Astrocyte of the cerebellum (primary cell): ENCODE results near the gene CTNNA3.
"Not testable (repeated sequence)": the region's sequence is repeated elsewhere in the genome, so short reads cannot be mapped to it uniquely, and the experiment has no call there.

ENCODE experiments used
- DNase-seq: peaks from one replicate; pipeline ENCODE4 v3.0.0-alpha.2; 2011; ENCODE audit warnings: low read depth
- H3K4me3 ChIP-seq: 2 replicates; pipeline ENCODE4 v1.5.1; 2011; ENCODE audit warnings: mild to moderate bottlenecking, low read depth, low read length, moderate library complexity
- in situ Hi-C: cut with HindIII; loops from 2 replicates; pipeline ENCODE4 v1.10.0; 2017; ENCODE audit warnings: low sequenced_read_pairs
- TF ChIP-seq, protein P1 (sequence below): IDR thresholded peaks from 2 replicates; pipeline ENCODE4 v1.5.1; 2012; ENCODE audit warnings: low read length, low read depth, moderate library complexity, mild to moderate bottlenecking; ENCODE audit errors: missing control alignments

The CTNNA3 gene

DNA sequence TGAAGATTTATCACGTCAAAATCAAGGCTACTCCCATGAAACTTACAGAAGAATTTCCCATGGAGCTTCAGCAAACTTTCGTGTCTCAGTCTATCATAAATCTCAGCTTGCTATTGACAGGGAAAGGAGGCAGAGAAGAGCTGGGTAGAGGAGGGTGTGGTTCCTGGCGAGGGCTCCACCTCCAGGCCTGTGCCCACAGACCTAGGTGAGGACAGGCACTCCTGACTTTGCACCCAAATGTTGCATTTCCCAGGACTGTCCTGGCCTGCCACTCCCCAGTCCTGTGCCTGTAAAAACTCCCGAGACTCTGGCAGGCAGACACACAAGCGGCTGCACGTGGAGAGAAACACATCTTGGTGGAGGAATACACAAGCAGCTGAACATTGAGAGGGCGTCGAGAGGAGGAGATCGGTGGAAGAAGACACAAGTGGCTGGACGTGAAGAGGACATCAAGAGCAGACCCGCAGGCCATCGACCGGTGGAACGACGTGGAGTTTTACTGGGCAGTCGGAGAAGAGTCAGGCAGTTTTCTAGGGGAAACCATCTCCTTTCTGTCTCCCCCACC lies 145.1 kb downstream of the CTNNA3 start:
- TF ChIP-seq, protein P1, sequence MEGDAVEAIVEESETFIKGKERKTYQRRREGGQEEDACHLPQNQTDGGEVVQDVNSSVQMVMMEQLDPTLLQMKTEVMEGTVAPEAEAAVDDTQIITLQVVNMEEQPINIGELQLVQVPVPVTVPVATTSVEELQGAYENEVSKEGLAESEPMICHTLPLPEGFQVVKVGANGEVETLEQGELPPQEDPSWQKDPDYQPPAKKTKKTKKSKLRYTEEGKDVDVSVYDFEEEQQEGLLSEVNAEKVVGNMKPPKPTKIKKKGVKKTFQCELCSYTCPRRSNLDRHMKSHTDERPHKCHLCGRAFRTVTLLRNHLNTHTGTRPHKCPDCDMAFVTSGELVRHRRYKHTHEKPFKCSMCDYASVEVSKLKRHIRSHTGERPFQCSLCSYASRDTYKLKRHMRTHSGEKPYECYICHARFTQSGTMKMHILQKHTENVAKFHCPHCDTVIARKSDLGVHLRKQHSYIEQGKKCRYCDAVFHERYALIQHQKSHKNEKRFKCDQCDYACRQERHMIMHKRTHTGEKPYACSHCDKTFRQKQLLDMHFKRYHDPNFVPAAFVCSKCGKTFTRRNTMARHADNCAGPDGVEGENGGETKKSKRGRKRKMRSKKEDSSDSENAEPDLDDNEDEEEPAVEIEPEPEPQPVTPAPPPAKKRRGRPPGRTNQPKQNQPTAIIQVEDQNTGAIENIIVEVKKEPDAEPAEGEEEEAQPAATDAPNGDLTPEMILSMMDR, result no peak
- DNase-seq, result no peak
- no peak overlapping the region for H3K4me3 ChIP-seq
- in situ Hi-C loops, result no loop called here

DNA sequence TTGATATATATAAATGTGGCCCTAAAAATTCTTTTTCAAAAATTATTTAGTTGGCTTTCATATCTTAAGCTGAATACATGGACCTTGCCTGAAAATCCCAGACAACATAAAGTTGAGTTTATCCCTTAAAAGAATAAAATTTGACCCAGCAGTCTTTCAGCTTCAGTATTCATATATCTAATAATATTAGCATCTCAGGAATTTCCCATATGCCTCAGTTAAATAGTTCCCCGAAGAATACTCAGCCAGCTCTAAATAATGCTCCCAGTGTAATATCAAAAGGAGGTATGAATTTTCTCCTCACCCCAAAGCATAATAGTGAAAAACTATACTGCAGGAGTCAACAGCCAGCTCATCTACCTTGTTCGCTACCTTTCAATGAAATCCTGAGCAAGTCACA lies 145.9 kb downstream of the CTNNA3 start:
- in situ Hi-C loops, result no loop called here
- TF ChIP-seq, protein P1, result no peak
- no peak for DNase-seq
- no peak overlapping the region for H3K4me3 ChIP-seq

DNA sequence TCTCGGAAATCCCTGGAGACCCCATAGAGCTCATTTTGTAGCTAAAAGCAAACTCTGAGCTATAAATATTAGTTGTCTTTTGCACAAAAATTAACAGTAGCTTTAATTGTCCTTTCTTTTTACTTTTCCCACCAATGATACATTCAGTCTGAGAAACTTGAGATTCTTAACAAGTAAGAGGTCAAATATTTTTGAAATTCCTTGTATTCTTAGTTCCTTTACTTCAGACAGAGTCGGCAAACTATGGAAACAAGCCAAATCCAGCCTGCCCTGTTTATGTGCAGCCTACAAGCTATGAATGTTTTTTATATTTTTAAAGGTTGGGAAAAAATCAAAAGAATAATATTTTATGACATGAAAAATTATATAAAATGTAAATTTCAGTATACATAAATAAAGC lies 146.6 kb downstream of the CTNNA3 start:
- TF ChIP-seq, protein P1, result no peak

DNA sequence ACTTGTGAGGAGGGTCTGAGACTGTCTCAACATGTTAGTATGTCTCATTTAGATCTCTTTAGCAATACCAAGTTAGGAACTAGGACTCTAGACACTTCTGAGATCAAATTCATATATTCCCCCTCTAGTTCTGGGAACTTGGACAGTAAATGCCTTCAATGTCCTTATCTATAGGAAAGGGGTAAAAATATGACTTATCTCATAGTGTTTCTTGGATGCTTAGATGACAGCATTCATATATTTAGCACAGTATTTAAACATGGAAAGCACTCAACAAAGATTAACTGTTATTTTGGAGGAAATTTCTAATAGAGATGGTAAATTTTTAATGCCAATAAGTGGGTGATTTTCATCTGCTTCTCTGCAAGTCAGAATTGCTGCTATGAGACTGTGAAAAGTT lies 154.6 kb downstream of the CTNNA3 start:
- TF ChIP-seq, protein P1, result no peak
- in situ Hi-C loops, result no loop called here
- no peak for DNase-seq
- no peak overlapping the region for H3K4me3 ChIP-seq

More for the DNA sequence above, 146.6 kb downstream of the CTNNA3 start:
- H3K4me3 ChIP-seq, result no peak overlapping the region
- in situ Hi-C loops, result no loop called here
- peak; percentile 20 for DNase-seq

DNA sequence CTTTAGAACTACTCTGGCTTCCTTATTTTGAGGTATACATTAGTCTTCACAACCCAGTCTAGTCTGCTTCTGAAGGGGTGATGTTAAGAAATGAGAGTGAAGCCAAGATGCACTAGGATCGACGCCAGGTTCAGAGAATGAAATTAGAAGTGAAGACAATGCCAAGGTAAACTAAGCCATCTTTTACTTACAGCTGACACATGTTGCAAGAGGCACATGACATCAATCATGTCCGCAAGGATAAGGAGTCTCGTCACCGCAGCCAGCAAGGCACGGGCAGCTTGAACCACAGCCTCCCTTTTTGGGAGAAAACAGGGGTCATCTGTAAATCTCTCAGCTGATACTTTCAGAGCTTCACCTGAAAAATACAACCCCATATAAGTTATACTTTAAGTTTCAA lies 156.7 kb downstream of the CTNNA3 start:
- H3K4me3 ChIP-seq, result no peak overlapping the region
- in situ Hi-C loops, result no loop called here
- no peak for DNase-seq
- TF ChIP-seq, protein P1, result no peak

DNA sequence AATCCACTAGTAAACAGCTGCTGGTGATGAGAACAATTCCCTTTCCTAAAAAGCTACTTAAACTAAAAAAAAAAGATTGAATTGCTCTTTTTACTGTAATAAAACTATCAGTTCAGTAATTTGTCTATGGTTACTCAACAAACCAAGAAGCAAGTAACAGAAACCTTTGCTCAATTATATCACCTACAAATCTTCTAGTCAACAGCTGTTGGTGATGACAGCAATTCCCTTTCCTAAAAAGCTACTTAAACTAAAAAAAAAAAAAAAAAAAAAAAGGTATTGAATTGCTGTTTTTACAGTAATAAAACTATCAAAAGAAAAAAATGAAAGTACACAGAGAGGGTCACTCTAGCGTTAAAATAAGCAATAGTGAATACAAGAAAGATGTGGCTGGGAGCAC lies 158.1 kb downstream of the CTNNA3 start:
- TF ChIP-seq, protein P1, result no peak
- in situ Hi-C loops, result no loop called here
- DNase-seq, result no peak
- H3K4me3 ChIP-seq, result no peak overlapping the region

DNA sequence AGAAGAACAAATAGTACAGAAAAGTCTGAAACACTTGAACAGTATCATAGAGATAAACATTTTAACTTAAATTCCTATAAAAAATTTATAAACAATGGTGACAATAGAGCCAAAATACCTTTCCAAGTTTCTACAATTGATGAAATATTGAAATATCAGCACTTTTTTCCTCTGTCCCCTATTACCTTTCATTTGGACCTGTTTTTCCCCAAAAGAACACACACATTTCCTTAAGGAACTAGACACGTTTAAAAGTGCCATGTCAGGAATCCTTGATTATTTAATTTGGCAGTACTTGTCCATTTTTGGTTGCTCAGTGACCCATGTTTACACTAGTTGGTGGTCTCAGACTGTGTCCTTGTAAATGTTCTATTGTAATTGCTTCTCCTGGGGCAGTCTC lies 162.6 kb downstream of the CTNNA3 start:
- DNase-seq, result no peak
- in situ Hi-C loops, result no loop called here
- TF ChIP-seq, protein P1, result no peak
- H3K4me3 ChIP-seq, result no peak overlapping the region

DNA sequence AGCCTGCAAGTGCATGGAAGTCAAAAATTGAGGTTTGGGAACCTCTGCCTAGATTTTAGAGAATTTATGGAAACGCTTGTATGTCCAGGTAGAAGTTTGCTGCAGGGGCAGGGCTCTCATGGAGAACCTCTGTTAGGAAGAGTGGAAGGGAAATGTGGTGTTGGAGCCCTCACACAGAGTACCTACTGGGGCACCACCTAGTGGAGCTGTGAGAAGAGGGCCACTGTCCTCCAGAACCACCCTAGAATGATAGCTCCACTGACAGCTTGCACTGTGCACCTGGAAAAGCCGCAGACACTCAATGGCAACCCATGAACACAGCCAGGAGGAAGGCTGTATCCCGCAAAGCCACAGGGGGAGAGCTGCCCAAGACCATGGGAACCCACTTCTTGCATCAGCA lies 165.0 kb downstream of the CTNNA3 start:
- DNase-seq, in situ Hi-C loops, H3K4me3 ChIP-seq: not testable (repeated sequence)
